ENCODE results near the gene TENT5C. TPM values are rescaled to one million over a fixed set of nuclear protein-coding genes. Genes with fewer than 3 reads are reported as not detected.

Gene TENT5C
- total RNA-seq, 1 experiment from 2014 or later: 1.4 TPM

GRCh38 chr1:117627546-117628130 is 21.8 kb downstream of the TENT5C start:
- Histone ChIP-seq H3K27me3 (ENCODE audit: insufficient read depth, low read length) (no peaks in the 10 kb centered on the region; the same call in 1 of the 2 replicates), H3K79me2 (ENCODE audit: insufficient read depth, low read length) (no peaks in the 10 kb centered on the region), H3K36me3 (ENCODE audit: control insufficient read depth in 1 of 2, insufficient read depth in 2 of 2, low read length in 2 of 2) (no peaks in the 10 kb centered on the region), H3K9me3 (ENCODE audit: control insufficient read depth in 1 of 2, insufficient read depth in 1 of 2, low read depth in 1 of 2, low read length in 2 of 2) (no peaks in the 10 kb centered on the region), H3K9me2 (ENCODE audit: insufficient read depth) (no peaks in the 10 kb centered on the region), H2AFZ (ENCODE audit: low read depth, low read length, poor library complexity, severe bottlenecking) (no peak overlapping the region), H4K20me1 (ENCODE audit: insufficient read depth) (no peaks in the 10 kb centered on the region), H3K27ac (ENCODE audit: low read depth, low read length) (no peak overlapping the region), H3K9ac (ENCODE audit: low read length) (no peak overlapping the region), H3K4me2 (ENCODE audit: low read length) (no peak overlapping the region), H3K4me1 (ENCODE audit: control insufficient read depth in 1 of 2, insufficient read depth in 2 of 2, low read length in 2 of 2) (no peaks in the 10 kb centered on the region), H3K4me3 (replicated peaks in 1 of 2; ENCODE audit: low read depth in 1 of 2, low read length in 2 of 2) (no peak overlapping the region)
- ATAC-seq: no peak
- ChIA-PET POLR2A (no interaction called here), CTCF (no interaction called here), RAD21 (ENCODE audit: low non-redundant PET in 1 of 2, low total read pairs in 2 of 2, uncharacterized antibody in 2 of 2, unreplicated experiment in 2 of 2) (no interaction called here)
- no TSS peak for BruUV-seq (replicated peaks)
- DNase-seq (ENCODE audit: low read depth, low spot score): no peak
- no peak for TF ChIP-seq EZH2 (IDR thresholded peaks at IDR 0.05)
- TF ChIP-seq ZFX (IDR thresholded peaks at IDR 0.05): no peak
- TF ChIP-seq REST (IDR thresholded peaks at IDR 0.05; ENCODE audit: low read depth): no peak
- no peak for TF ChIP-seq RAD21 (IDR thresholded peaks at IDR 0.05; ENCODE audit: low read depth)
- TF ChIP-seq ELF1 (IDR thresholded peaks at IDR 0.05; ENCODE audit: borderline replicate concordance, low read depth): no peak
- TF ChIP-seq EGR1 (IDR thresholded peaks at IDR 0.05; ENCODE audit: low read depth): no peak
- no peak for TF ChIP-seq EZH2phosphoT487 (IDR thresholded peaks at IDR 0.05; ENCODE audit: borderline replicate concordance)
- no peak for TF ChIP-seq SIN3A (IDR thresholded peaks at IDR 0.05; ENCODE audit: low read depth)
- no peak for TF ChIP-seq TCF7L2 (IDR thresholded peaks at IDR 0.05; ENCODE audit: borderline replicate concordance, extremely low read depth, insufficient read depth, insufficient read length)
- no peak for TF ChIP-seq CEBPB (IDR thresholded peaks at IDR 0.05; ENCODE audit: low read depth)
- no peak for TF ChIP-seq FOSL1 (IDR thresholded peaks at IDR 0.05; ENCODE audit: low read depth)
- intact Hi-C loops (cut with micrococcal nuclease): no loop called here
